Pancreas (tissue), 10 donors: ENCODE results near the gene FRMD4B. TPM values are rescaled to one million over a fixed set of nuclear protein-coding genes. Genes with fewer than 3 reads are reported as not detected.
A peak's percentile ranks its signal among the peaks of the same experiment; 100 is the strongest.

Source experiments
- ATAC-seq, 4 donors: fragments of 200-7000 bp; cut with Tn5 transposase; one replicate each; pipeline versions ENCODE4 v1.8.0 to v1.9.1; 2020; ENCODE audit warnings: mild to moderate bottlenecking in 4 of 4, moderate library complexity in 4 of 4
- DNase-seq, 6 donors: peaks; one replicate each; pipeline ENCODE4 v3.0.0-alpha.2; 2020
- FAIRE-seq: peaks from 2 replicates; lab custom pipeline; 2012; peaks lifted over from hg19 to GRCh38; lab: Jason Lieb, UNC
- H3K27ac ChIP-seq, 4 donors: fragments of 200-600 bp; sonication (generic); 1 replicate in 3 of 4; 2 replicates in 1 of 4; pipeline versions ENCODE4 v1.5.0 to v1.8.0; 2020
- H3K27me3 ChIP-seq, 4 donors: fragments of 200-600 bp; one replicate each; pipeline ENCODE4 v1.8.0; 2021
- H3K36me3 ChIP-seq, 3 donors: fragments of 200-600 bp; sonication (generic) in 1 of 3; one replicate each; pipeline versions ENCODE4 v1.5.0 to v1.8.0; 2020 to 2021
- H3K4me1 ChIP-seq, 3 donors: fragments of 200-600 bp; one replicate each; pipeline ENCODE4 v1.8.0; 2021
- H3K4me3 ChIP-seq, 4 donors: fragments of 200-600 bp; sonication (generic) in 2 of 4; one replicate each; pipeline versions ENCODE4 v1.5.0 to v1.8.0; 2020 to 2021
- H3K9me3 ChIP-seq, 4 donors: fragments of 200-600 bp; one replicate each; pipeline ENCODE4 v1.8.0; 2021
- WGBS, 2 donors: extraction: QIAGEN DNeasy Blood & Tissue Kit; methylation state at CpG; one replicate each; pipeline ENCODE4 v1.1.7; 2013; 5-methylcytosine and 5-hydroxymethylcytosine counted together
- intact Hi-C, 3 donors: fragments of 100-400 bp; cut with DNase I; formaldehyde crosslinking; loops; one replicate each; pipeline versions ENCODE4 v1.11.1 to v1.14.2; 2022
- polyA plus RNA-seq, 2 donors: library from polyadenylated mRNA; stranded (reverse); fragments of 200-250 nt; gene quantifications; one replicate each; pipeline ENCODE4 v1.2.3, GENCODE V29; 2013
- total RNA-seq, 6 donors: library from RNA; stranded (reverse); fragmentation: NEBNext Ultra II Directional in 4 of 6; extraction: Animal tissue kit (Norgen Biotek cat#: 25700) in 4 of 6; gene quantifications; one replicate each; pipeline versions ENCODE4 v1.2.1 to v1.2.4, GENCODE V29; 2021 to 2023
- TF ChIP-seq, protein P1 (sequence below), 4 donors: fragments of 200-600 bp; sonication (generic) in 3 of 4; IDR thresholded peaks; one replicate each; pipeline versions ENCODE4 v1.5.0 to v1.8.0; 2021; ENCODE audit warnings: antibody characterized with exemption in 4 of 4
- donor health status: healthy with polysubstance abuse.
- donor health status: DM: no; HTN: no; CAD: no; lungs with moderate emphysema.
- donor health status: DM: no; HTN: no; CAD: no.
- donor health status: control.
- donor health status: control.
- donor health status: Bipolar disorder and iron deficiency.
- donor health status: DM: yes; HTN: yes; CAD: no.
- donor health status: DM: no; HTN: no; CAD: no.
- donor health status: DM: no; HTN: no; CAD: no.
- donor health status: DM: yes; HTN: yes; CAD: no.

The FRMD4B gene
- total and polyA plus RNA-seq, 8 donors, result 4.9 to 20.0 (median 7.3) TPM

DNA sequence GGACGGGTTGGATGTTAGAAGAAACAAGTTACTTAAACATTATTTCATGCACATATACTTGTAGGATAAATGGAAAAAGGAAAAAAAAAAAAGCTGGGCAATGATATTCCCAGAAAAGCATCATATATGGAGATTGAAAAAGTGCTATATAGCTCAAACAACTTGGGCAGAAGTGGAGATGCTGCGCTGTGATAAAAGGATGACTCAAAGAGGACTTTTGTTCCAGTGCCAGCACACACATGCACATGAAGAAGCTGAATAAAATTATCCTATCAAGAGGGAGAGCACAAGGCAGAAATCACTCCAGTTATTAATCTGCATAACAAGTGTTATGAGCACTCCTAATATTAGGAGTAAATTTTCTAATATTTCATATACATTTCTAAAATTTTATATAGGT is 30.9 kb downstream of the FRMD4B start:
- DNase-seq, result no peak

DNA sequence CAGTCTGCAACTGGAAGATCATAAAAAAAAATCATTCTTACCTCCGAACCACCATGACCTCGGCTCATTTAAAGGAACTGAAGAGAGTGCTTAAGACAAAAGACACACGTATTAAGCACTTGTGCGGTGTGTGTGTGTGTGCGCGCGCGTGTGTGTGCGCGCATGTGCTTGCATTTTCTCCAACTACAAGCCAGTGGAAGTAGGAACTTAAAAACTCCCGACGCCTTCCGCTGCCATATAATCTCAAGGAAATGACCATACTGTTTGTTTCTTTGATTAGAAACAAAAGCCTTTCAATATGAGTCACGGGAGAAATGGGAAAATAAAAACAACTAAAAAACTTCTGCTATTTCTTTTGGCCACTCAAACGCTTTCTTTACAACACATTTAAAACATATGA is 32.4 kb downstream of the FRMD4B start:
- WGBS, 2 donors, result 79 to 87% methylated on average over 15 of the region's 15 CpGs
- ATAC-seq, result peak in 2 of 4 donors; percentile 32 to 59
- Histone ChIP-seq H3K36me3 (no peaks in the 10 kb centered on the region), H3K4me1 (no peaks in the 10 kb centered on the region), H3K27me3 (no peaks in the 10 kb centered on the region), H3K27ac (peak overlapping the region in 1 of 4 donors; percentile 5), H3K4me3 (peak overlapping the region in 1 of 4 donors; percentile 23), H3K9me3 (no peaks in the 10 kb centered on the region)
- DNase-seq, result no peak
- TF ChIP-seq, protein P1, sequence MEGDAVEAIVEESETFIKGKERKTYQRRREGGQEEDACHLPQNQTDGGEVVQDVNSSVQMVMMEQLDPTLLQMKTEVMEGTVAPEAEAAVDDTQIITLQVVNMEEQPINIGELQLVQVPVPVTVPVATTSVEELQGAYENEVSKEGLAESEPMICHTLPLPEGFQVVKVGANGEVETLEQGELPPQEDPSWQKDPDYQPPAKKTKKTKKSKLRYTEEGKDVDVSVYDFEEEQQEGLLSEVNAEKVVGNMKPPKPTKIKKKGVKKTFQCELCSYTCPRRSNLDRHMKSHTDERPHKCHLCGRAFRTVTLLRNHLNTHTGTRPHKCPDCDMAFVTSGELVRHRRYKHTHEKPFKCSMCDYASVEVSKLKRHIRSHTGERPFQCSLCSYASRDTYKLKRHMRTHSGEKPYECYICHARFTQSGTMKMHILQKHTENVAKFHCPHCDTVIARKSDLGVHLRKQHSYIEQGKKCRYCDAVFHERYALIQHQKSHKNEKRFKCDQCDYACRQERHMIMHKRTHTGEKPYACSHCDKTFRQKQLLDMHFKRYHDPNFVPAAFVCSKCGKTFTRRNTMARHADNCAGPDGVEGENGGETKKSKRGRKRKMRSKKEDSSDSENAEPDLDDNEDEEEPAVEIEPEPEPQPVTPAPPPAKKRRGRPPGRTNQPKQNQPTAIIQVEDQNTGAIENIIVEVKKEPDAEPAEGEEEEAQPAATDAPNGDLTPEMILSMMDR (IDR thresholded peaks at IDR 0.05), result no peak
- intact Hi-C loops, result no loop called here
- FAIRE-seq, result no peak

More for the DNA sequence above, 30.9 kb downstream of the FRMD4B start:
- no peak overlapping the region for H3K27ac ChIP-seq
- FAIRE-seq (no peak), ATAC-seq (no peak)
- no peaks in the 10 kb centered on the region for H3K4me1 ChIP-seq
- WGBS, 2 donors, result 76 to 82% methylated on average over 2 of the region's 2 CpGs
- no peaks in the 10 kb centered on the region for H3K36me3 ChIP-seq
- intact Hi-C loops, result no loop called here
- H3K9me3 ChIP-seq, result no peaks in the 10 kb centered on the region
- H3K4me3 ChIP-seq, result no peak overlapping the region
- H3K27me3 ChIP-seq, result no peaks in the 10 kb centered on the region
- TF ChIP-seq, protein P1 (IDR thresholded peaks at IDR 0.05), result no peak

DNA sequence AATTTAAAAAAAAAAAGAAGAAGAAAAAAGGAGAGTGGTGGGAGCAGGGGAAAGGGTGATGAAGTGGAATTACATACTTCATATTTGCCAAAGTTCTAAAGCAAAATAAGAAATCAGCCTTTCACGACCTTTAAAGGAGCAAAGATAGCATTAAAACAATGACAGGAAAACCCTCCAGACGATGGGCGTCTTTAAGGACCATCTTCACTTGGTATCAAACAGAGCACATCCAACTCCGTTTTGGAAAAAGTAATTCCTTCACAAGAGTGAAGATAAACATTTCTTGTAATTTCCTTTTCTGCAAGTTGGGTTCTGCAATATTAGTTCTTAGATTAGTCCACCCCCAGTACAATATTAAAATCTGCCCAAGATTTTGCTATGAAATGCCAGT is 32.8 kb downstream of the FRMD4B start:
- intact Hi-C loops, result no loop called here
- no peaks in the 10 kb centered on the region for H3K27me3 ChIP-seq
- peak overlapping the region in 1 of 4 donors; percentile 23 for H3K4me3 ChIP-seq
- TF ChIP-seq, protein P1 (IDR thresholded peaks at IDR 0.05), result no peak
- WGBS, 2 donors, result 58 to 74% methylated on average over 4 of the region's 4 CpGs
- H3K4me1 ChIP-seq, result no peaks in the 10 kb centered on the region
- no peaks in the 10 kb centered on the region for H3K36me3 ChIP-seq
- ATAC-seq (no peak), FAIRE-seq (no peak), DNase-seq (no peak)
- no peaks in the 10 kb centered on the region for H3K9me3 ChIP-seq
- peak overlapping the region in 1 of 4 donors; percentile 5 for H3K27ac ChIP-seq

DNA sequence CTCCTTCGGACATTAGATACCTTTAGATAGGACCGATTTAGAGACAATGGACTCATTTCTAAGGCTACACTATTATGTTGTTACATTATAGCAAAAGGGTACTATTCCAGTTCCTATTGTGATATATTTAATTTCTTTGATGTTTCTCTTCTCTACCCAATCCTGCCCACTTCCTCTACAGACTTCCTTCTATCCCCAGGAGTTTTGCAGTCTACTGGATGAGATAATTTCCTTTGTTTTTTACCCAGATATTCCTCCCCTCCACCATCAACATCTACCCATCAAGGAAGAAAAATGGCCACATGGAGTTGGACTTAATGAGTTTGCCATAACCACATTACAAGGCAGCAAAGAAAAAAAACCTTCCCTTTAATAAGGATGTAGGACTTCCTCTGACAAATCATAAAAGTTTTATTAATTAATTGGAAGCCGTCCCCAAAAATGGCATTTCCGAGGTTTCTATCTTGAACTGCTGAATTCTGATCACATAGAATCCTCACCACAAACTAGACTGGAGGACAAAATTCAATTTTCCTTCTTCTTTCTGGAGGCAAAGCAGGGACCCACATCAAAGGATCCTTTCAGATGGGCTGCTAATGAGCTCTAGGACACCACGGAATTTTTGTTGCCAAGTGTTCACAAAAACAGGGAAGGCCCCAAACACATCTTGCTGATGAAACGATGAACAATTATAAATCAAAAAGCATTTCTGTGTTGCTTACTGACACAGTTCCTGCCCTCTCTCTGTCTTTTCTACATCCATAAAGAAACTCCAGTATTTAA is 33.4 kb downstream of the FRMD4B start:
- DNase-seq, result no peak
- Histone ChIP-seq H3K36me3 (no peaks in the 10 kb centered on the region), H3K9me3 (no peaks in the 10 kb centered on the region), H3K27me3 (no peaks in the 10 kb centered on the region), H3K4me1 (no peaks in the 10 kb centered on the region), H3K27ac (peak overlapping the region in 1 of 4 donors; percentile 5), H3K4me3 (peak overlapping the region in 1 of 4 donors; percentile 23)
- peak in 2 of 4 donors; percentile 16 to 31 for ATAC-seq
- intact Hi-C loops, result no loop called here
- FAIRE-seq, result no peak
- 68 to 81% methylated on average over 6 of the region's 6 CpGs for WGBS, 2 donors
- TF ChIP-seq, protein P1 (IDR thresholded peaks at IDR 0.05), result no peak

DNA sequence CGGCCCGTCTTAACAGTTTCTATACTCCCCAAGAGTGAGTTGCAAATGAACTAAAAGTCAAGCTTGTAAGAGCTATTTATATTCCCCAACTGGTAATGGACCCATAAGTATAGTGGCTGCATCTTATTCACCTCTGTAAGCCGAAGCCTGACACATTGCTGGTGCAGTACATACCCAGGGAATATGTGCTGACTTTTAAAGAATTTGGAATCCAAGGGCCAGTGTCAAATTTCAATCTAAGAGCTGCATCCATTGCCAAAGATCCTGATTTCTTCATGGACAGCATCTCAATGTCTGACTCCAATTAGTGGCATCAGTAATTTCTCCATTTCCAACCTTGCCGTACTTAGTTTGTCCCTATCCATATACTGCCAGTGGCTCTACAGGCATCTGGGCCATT is 42.0 kb downstream of the FRMD4B start:
- Histone ChIP-seq H3K9me3 (no peaks in the 10 kb centered on the region), H3K36me3 (no peaks in the 10 kb centered on the region), H3K4me3 (no peak overlapping the region), H3K27ac (no peak overlapping the region), H3K27me3 (no peaks in the 10 kb centered on the region), H3K4me1 (no peaks in the 10 kb centered on the region)
- no peak for DNase-seq
- ATAC-seq, result no peak
- intact Hi-C loops, result no loop called here
- 68 to 86% methylated on average over 4 of the region's 4 CpGs for WGBS, 2 donors
- FAIRE-seq, result no peak
- TF ChIP-seq, protein P1 (IDR thresholded peaks at IDR 0.05), result no peak
